Endothelial cell of umbilical vein (primary cell): ENCODE data around the gene PFAS. TPM values are rescaled to one million over a fixed set of nuclear protein-coding genes. Genes with fewer than 3 reads are reported as not detected.

ENCODE experiments used
- BruUV-seq: library from RNA; stranded (reverse); fragments of 400-500 nt; replicated peaks from 2 replicates; lab custom pipeline; 2021; lab: Mats Ljungman, UMichigan
- CTCF ChIA-PET: fragments of 300-600, 350-600 bp; sonication (Branson Sonifier 250); formaldehyde crosslinking; loops from one replicate; lab custom pipeline; 2021; ENCODE audit warnings: antibody characterized with exemption, inconsistent platforms; lab: Charles Lee
- POLR2A ChIA-PET: fragments of 300-600, 350-600 bp; sonication (Branson Sonifier 250); formaldehyde crosslinking; loops from one replicate; lab custom pipeline; 2021; ENCODE audit warnings: antibody characterized with exemption, inconsistent platforms; lab: Charles Lee
- DNase-seq: peaks from one replicate; pipeline ENCODE4 v3.0.0-alpha.2; 2011; ENCODE audit warnings: low read depth, low spot score
- FAIRE-seq: peaks from 2 replicates; lab custom pipeline; 2011; peaks lifted over from hg19 to GRCh38; lab: Jason Lieb, UNC
- H2AFZ ChIP-seq: 2 replicates; pipeline ENCODE4 v1.6.0; 2012; ENCODE audit warnings: low read depth, low read length, control low read depth, inconsistent platforms
- H3K27ac ChIP-seq: 2 replicates; pipeline ENCODE4 v1.5.1; 2011; ENCODE audit warnings: low read depth, mild to moderate bottlenecking, control low read depth, low read length, moderate library complexity; ENCODE audit not compliant: insufficient read depth
- H3K27me3 ChIP-seq, 2 experiments: 2 replicates each; pipeline versions ENCODE4 v1.6.0 to v1.6.1; 2011; ENCODE audit warnings: low read length in 2 of 2, mixed read lengths in 1 of 2; ENCODE audit not compliant: control insufficient read depth in 2 of 2, insufficient read depth in 2 of 2
- H3K36me3 ChIP-seq, 2 experiments: 2 replicates in 1 of 2; 3 replicates in 1 of 2; pipeline ENCODE4 v1.5.1; 2011; ENCODE audit warnings: low read length in 2 of 2, mild to moderate bottlenecking in 1 of 2, moderate library complexity in 1 of 2; ENCODE audit not compliant: control insufficient read depth in 2 of 2, insufficient read depth in 2 of 2; ENCODE audit errors: extremely low read depth in 1 of 2
- H3K4me1 ChIP-seq: 3 replicates; pipeline ENCODE4 v1.5.1; 2011; ENCODE audit warnings: mild to moderate bottlenecking, low read length; ENCODE audit not compliant: control insufficient read depth, insufficient read depth; ENCODE audit errors: extremely low read depth
- H3K4me2 ChIP-seq: 2 replicates; pipeline ENCODE4 v1.6.1; 2011; ENCODE audit warnings: low read length, control low read depth, mixed read lengths; ENCODE audit not compliant: insufficient read depth
- H3K4me3 ChIP-seq, 3 experiments: fragments of 200-600 bp in 1 of 3; sonication (generic), shearing (Covaris generic) in 1 of 3; replicated peaks in 1 of 3; 2 replicates each; pipeline ENCODE4 v1.5.1; 2011 to 2016; ENCODE audit warnings: control low read depth in 3 of 3, low read length in 3 of 3, mild to moderate bottlenecking in 2 of 3, inconsistent platforms in 1 of 3, low read depth in 1 of 3, moderate library complexity in 1 of 3; ENCODE audit not compliant: insufficient read depth in 1 of 3
- H3K79me2 ChIP-seq: 2 replicates; pipeline ENCODE4 v1.6.0; 2012; ENCODE audit warnings: low read length, inconsistent platforms; ENCODE audit not compliant: control insufficient read depth, insufficient read depth
- H3K9ac ChIP-seq: replicated peaks from 2 replicates; pipeline ENCODE3; 2011; ENCODE audit warnings: low read length, control low read depth; ENCODE audit not compliant: insufficient read depth; ENCODE audit errors: extremely low read depth
- H3K9me1 ChIP-seq: replicated peaks from 3 replicates; pipeline ENCODE4 v1.6.0; 2011; ENCODE audit warnings: mild to moderate bottlenecking, low read length; ENCODE audit not compliant: control insufficient read depth, insufficient read depth; ENCODE audit errors: extremely low read depth
- H3K9me3 ChIP-seq: replicated peaks from 2 replicates; pipeline ENCODE4 v1.5.1; 2012; ENCODE audit warnings: low read length, inconsistent platforms; ENCODE audit not compliant: control insufficient read depth, insufficient read depth
- H4K20me1 ChIP-seq: replicated peaks from 2 replicates; pipeline ENCODE3; 2011; ENCODE audit warnings: mild to moderate bottlenecking, low read length; ENCODE audit not compliant: control insufficient read depth, insufficient read depth; ENCODE audit errors: extremely low read depth
- CTCF ChIP-seq, 2 donors: IDR thresholded peaks; 1 replicate in 1 of 2; 2 replicates in 1 of 2; pipeline ENCODE4 v1.5.1; 2011; ENCODE audit warnings: low read length in 2 of 2, mild to moderate bottlenecking in 2 of 2, moderate library complexity in 2 of 2, control low read depth in 1 of 2, inconsistent platforms in 1 of 2, low read depth in 1 of 2; ENCODE audit not compliant: insufficient read depth in 1 of 2; ENCODE audit errors: extremely low read depth in 1 of 2
- EZH2 ChIP-seq: IDR thresholded peaks from 2 replicates; pipeline ENCODE4 v1.6.1; 2012; ENCODE audit warnings: borderline replicate concordance, low read depth, mild to moderate bottlenecking, moderate library complexity, low read length, inconsistent platforms; ENCODE audit not compliant: severe bottlenecking
- FOS ChIP-seq: IDR thresholded peaks from 2 replicates; pipeline ENCODE4 v1.6.1; 2011; ENCODE audit warnings: mild to moderate bottlenecking, low read length, moderate library complexity, borderline replicate concordance; ENCODE audit not compliant: insufficient read depth
- GATA2 ChIP-seq: IDR thresholded peaks from 2 replicates; pipeline ENCODE4 v1.7.0; 2011; ENCODE audit warnings: low read depth, mild to moderate bottlenecking, moderate library complexity, mixed read lengths, low read length; ENCODE audit not compliant: insufficient read length, insufficient read depth
- JUN ChIP-seq: IDR thresholded peaks from 2 replicates; pipeline ENCODE4 v1.6.1; 2011; ENCODE audit warnings: borderline replicate concordance, low read depth; ENCODE audit not compliant: insufficient read length, insufficient read depth
- MYC ChIP-seq: IDR thresholded peaks from one replicate; pipeline ENCODE4 v1.6.1; 2011; ENCODE audit warnings: mild to moderate bottlenecking, low read depth, low read length
- POLR2A ChIP-seq: IDR thresholded peaks from 2 replicates; pipeline ENCODE4 v1.6.1; 2012; ENCODE audit warnings: low read depth, mild to moderate bottlenecking, control low read depth, low read length
- POLR2AphosphoS5 ChIP-seq: IDR thresholded peaks from 2 replicates; pipeline ENCODE4 v1.6.1; 2012; ENCODE audit warnings: low read depth, mild to moderate bottlenecking, control low read depth, low read length, moderate library complexity; ENCODE audit not compliant: insufficient read depth
- dilution Hi-C: fragments of 300-500 bp; cut with MboI; formaldehyde crosslinking; loops from one replicate; pipeline ENCODE4 v1.15.0; 2019; ENCODE audit warnings: low sequenced_read_pairs; ENCODE audit not compliant: extremely low pct_ligation_motif_present
- intact Hi-C: fragments of 100-400 bp; cut with micrococcal nuclease; formaldehyde crosslinking; loops from one replicate; pipeline ENCODE4 v1.10.0; 2022
- polyA plus RNA-seq, 4 experiments: library from polyadenylated mRNA; depleted of rRNA in 3 of 4; stranded (reverse) in 3 of 4; unstranded in 1 of 4; fragments of >200 nt; gene quantifications; 2 replicates each; pipeline versions ENCODE4 v1.2.1 to v1.2.3, GENCODE V29; 2011 to 2012; ENCODE audit warnings: missing spikeins in 1 of 4
- total RNA-seq: library from RNA; stranded (reverse); gene quantifications from 2 replicates; pipeline ENCODE4 v1.2.3, GENCODE V29; 2021
- TF ChIP-seq, protein P1 (sequence below): IDR thresholded peaks from 2 replicates; pipeline ENCODE4 v1.6.1; 2011; ENCODE audit not compliant: insufficient read depth, insufficient read length

The PFAS gene
- total and polyA plus RNA-seq, 2 donors (not counting 3 experiments of a cell fraction or from before 2014, with no cell fraction given), result 34.1 to 108 TPM

GRCh38 chr17:8311131-8311790 lies 62.2 kb downstream of the PFAS start:
- Histone ChIP-seq H4K20me1 (no peaks in the 10 kb centered on the region), H3K4me3 (peak overlapping the region; percentile 29 to 67 (median 60)), H3K4me1 (peaks cover 31% of the 10 kb centered on the region), H3K9me3 (no peaks in the 10 kb centered on the region), H3K27ac (peak overlapping the region; percentile 48), H3K36me3 (peaks cover 9 to 27% of the 10 kb centered on the region in 2 experiments), H3K27me3 (no peaks in the 10 kb centered on the region), H3K9me1 (no peaks in the 10 kb centered on the region), H3K79me2 (peaks cover 32% of the 10 kb centered on the region), H2AFZ (no peak overlapping the region), H3K4me2 (peak overlapping the region; percentile 78), H3K9ac (peak overlapping the region; percentile 56)
- ChIA-PET CTCF (no interaction called here), POLR2A (no interaction called here)
- BruUV-seq, result no TSS peak
- dilution Hi-C loops, result no loop called here
- TF ChIP-seq POLR2AphosphoS5 (peak; percentile 53), EZH2 (no peak)
- peak; percentile 46 for DNase-seq
- intact Hi-C loops, result loop anchor here (2.0 kb wide), 1 partner anchor 16 kb away; no protein-coding TSS in a partner anchor
- FAIRE-seq, result no peak

DNA sequence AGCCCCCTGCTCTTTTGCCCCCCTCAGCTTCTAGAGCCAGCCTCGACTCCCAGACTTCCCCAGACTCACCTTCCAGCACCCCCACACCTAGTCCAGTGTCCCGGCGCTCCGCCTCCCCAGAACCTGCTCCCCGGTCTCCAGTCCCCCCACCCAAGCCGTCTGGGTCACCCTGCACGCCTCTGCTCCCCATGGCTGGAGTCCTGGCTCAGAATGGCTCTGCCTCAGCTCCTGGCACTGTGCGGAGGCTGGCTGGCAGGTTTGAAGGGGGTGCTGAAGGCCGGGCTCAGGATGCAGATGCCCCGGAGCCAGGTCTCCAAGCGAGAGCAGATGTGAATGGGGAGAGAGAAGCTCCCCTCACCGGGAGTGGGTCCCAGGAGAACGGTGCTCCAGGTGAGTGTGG lies 63.2 kb downstream of the PFAS start:
- H3K27me3 ChIP-seq, result no peaks in the 10 kb centered on the region
- no peaks in the 10 kb centered on the region for H3K9me3 ChIP-seq
- H3K4me2 ChIP-seq, result no peak overlapping the region
- peaks cover 32% of the 10 kb centered on the region for H3K79me2 ChIP-seq
- ChIA-PET POLR2A (interaction anchor here (1.1 kb wide), 1 partner anchor 14 kb away, joined by 5 read pairs; no protein-coding TSS in a partner anchor), CTCF (no interaction called here)
- no TSS peak for BruUV-seq
- intact Hi-C loops, result no loop called here
- dilution Hi-C loops, result no loop called here
- no peak overlapping the region for H3K9ac ChIP-seq
- no peaks in the 10 kb centered on the region for H4K20me1 ChIP-seq
- peaks cover 31% of the 10 kb centered on the region for H3K4me1 ChIP-seq
- no peak overlapping the region for H2AFZ ChIP-seq
- no peak overlapping the region for H3K4me3 ChIP-seq
- DNase-seq (no peak), FAIRE-seq (no peak)
- no peaks in the 10 kb centered on the region for H3K9me1 ChIP-seq
- TF ChIP-seq FOS (no peak), POLR2AphosphoS5 (no peak), GATA2 (no peak), MYC (no peak), POLR2A (no peak), CTCF (IDR thresholded peaks at IDR 0.05; ENCODE audit: extremely low read depth in 1 of 2, insufficient read depth in 1 of 2, low read depth in 1 of 2, low read length in 2 of 2) (no peak), JUN (no peak), EZH2 (no peak)
- TF ChIP-seq, protein P1, sequence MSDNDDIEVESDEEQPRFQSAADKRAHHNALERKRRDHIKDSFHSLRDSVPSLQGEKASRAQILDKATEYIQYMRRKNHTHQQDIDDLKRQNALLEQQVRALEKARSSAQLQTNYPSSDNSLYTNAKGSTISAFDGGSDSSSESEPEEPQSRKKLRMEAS, result no peak
- H3K27ac ChIP-seq, result no peak overlapping the region
- H3K36me3 ChIP-seq, result peaks cover 9 to 31% of the 10 kb centered on the region in 2 experiments
